Measurements from ENCODE around the gene VPS33A. TPM values are rescaled to one million over a fixed set of nuclear protein-coding genes. Genes with fewer than 3 reads are reported as not detected.
A peak's percentile ranks its signal among the peaks of the same experiment; 100 is the strongest.

VPS33A gene
- total RNA-seq, 1 donor from 2014 or later: 16.9 TPM

GRCh38 chr12:122195405-122195804 is 70.9 kb downstream of the VPS33A start:
- Mint-ChIP-seq H3K27me3 (ENCODE audit: low read depth) (peaks cover 5% of the 10 kb centered on the region), H3K27ac (ENCODE audit: unreplicated experiment) (no peak overlapping the region), H3K9me3 (ENCODE audit: low read depth) (peaks cover 13% of the 10 kb centered on the region), H3K36me3 (ENCODE audit: low read depth) (peaks cover 7% of the 10 kb centered on the region), H3K4me1 (ENCODE audit: low read depth) (peaks cover 7% of the 10 kb centered on the region), H3K4me3 (ENCODE audit: unreplicated experiment) (no peak overlapping the region)
- peak; percentile 8 for DNase-seq (ENCODE audit: low spot score)
- TF ChIP-seq, protein P1, sequence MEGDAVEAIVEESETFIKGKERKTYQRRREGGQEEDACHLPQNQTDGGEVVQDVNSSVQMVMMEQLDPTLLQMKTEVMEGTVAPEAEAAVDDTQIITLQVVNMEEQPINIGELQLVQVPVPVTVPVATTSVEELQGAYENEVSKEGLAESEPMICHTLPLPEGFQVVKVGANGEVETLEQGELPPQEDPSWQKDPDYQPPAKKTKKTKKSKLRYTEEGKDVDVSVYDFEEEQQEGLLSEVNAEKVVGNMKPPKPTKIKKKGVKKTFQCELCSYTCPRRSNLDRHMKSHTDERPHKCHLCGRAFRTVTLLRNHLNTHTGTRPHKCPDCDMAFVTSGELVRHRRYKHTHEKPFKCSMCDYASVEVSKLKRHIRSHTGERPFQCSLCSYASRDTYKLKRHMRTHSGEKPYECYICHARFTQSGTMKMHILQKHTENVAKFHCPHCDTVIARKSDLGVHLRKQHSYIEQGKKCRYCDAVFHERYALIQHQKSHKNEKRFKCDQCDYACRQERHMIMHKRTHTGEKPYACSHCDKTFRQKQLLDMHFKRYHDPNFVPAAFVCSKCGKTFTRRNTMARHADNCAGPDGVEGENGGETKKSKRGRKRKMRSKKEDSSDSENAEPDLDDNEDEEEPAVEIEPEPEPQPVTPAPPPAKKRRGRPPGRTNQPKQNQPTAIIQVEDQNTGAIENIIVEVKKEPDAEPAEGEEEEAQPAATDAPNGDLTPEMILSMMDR (IDR thresholded peaks at IDR 0.05): no peak

DNA sequence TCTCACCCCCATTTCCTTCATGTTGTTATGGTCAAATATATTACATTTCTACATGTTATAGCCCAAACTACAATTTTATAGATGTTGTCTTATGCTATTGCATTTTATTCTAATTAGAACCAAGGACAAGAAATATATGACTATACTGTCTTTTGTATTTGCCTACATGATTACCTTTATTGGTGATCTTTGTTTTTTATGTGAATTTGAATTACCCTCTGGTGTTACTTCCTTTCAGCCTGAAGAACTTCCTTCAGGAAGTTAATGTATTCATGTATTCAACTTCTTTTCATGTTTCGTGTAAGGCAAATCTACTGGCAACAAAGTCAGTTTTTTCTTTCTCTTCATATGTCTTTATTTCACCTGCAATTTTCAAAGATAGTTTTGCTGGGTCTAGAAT is 71.5 kb downstream of the VPS33A start:
- Mint-ChIP-seq H3K27me3 (ENCODE audit: low read depth) (peaks cover 5% of the 10 kb centered on the region), H3K4me1 (ENCODE audit: low read depth) (peaks cover 7% of the 10 kb centered on the region), H3K36me3 (ENCODE audit: low read depth) (peaks cover 7% of the 10 kb centered on the region), H3K27ac (ENCODE audit: unreplicated experiment) (no peak overlapping the region), H3K9me3 (ENCODE audit: low read depth) (peaks cover 13% of the 10 kb centered on the region), H3K4me3 (ENCODE audit: unreplicated experiment) (no peak overlapping the region)
- DNase-seq (ENCODE audit: low spot score): no peak
- TF ChIP-seq, protein P1 (IDR thresholded peaks at IDR 0.05): no peak

GRCh38 chr12:122192441-122192840 is 73.9 kb downstream of the VPS33A start:
- H3K27ac Mint-ChIP-seq (ENCODE audit: unreplicated experiment): no peak overlapping the region
- DNase-seq (ENCODE audit: low spot score): peak; percentile 39
- H3K4me3 Mint-ChIP-seq (ENCODE audit: unreplicated experiment): no peak overlapping the region
- TF ChIP-seq, protein P1 (IDR thresholded peaks at IDR 0.05): no peak
- H3K9me3 Mint-ChIP-seq (ENCODE audit: low read depth): peaks cover 13% of the 10 kb centered on the region
- H3K4me1 Mint-ChIP-seq (ENCODE audit: low read depth): peaks cover 1% of the 10 kb centered on the region
- peaks cover 3% of the 10 kb centered on the region for H3K27me3 Mint-ChIP-seq (ENCODE audit: low read depth)
- H3K36me3 Mint-ChIP-seq (ENCODE audit: low read depth): peaks cover 7% of the 10 kb centered on the region

DNA sequence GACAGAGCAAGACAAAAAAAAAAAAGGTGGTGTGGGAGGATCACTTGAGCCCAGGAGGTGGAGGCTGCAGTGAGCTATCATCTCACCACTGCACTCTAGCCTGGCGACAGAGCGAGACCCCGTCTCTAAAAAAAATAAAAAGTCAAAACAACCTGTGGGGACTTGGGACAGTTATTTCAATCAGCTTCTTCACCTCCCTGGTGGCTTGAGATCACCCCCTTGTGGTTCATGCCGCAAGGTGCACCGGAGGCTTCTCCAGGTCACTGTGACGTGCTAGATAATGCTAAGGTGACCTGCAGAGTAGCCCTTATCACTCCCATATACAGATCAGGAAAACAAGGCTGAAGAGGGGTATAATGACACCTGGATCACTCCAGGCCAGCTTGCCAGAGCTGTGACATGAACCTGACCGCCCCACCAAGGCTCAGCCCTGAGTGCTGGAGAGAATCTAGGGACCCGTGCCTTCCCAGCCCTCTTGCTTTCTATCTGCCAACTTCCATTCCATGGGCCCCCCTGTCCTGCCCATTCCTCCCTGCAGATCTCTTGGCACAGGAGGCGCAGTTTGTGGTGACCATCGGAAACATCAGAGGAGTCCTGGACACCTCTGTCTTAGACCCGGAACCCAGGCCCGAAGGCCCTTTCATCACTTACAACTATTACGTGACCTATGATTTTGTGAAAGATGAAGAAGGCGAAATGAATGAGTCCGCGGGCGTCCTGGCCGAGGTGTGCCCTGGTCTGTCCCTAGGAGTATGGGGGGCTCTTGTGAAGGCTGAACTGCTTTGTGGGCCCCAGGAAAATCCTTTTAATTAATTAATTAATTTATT is 75.2 kb downstream of the VPS33A start:
- H3K4me1 Mint-ChIP-seq (ENCODE audit: low read depth): no peaks in the 10 kb centered on the region
- peaks cover 3% of the 10 kb centered on the region for H3K27me3 Mint-ChIP-seq (ENCODE audit: low read depth)
- H3K4me3 Mint-ChIP-seq (ENCODE audit: unreplicated experiment): no peak overlapping the region
- no peak for DNase-seq (ENCODE audit: low spot score)
- TF ChIP-seq, protein P1 (IDR thresholded peaks at IDR 0.05): peak; percentile 83
- H3K9me3 Mint-ChIP-seq (ENCODE audit: low read depth): peaks cover 13% of the 10 kb centered on the region
- H3K27ac Mint-ChIP-seq (ENCODE audit: unreplicated experiment): no peak overlapping the region
- H3K36me3 Mint-ChIP-seq (ENCODE audit: low read depth): peaks cover 7% of the 10 kb centered on the region

- H3K9me3 Mint-ChIP-seq (ENCODE audit: low read depth): peaks cover 3% of the 10 kb centered on the region
- TF ChIP-seq, protein P1 (IDR thresholded peaks at IDR 0.05): no peak
- H3K36me3 Mint-ChIP-seq (ENCODE audit: low read depth): peaks cover 2% of the 10 kb centered on the region
- no peaks in the 10 kb centered on the region for H3K4me1 Mint-ChIP-seq (ENCODE audit: low read depth)
- no peak for DNase-seq (ENCODE audit: low spot score)
- no peak overlapping the region for H3K27ac Mint-ChIP-seq (ENCODE audit: unreplicated experiment)
- H3K27me3 Mint-ChIP-seq (ENCODE audit: low read depth): peaks cover 3% of the 10 kb centered on the region
- H3K4me3 Mint-ChIP-seq (ENCODE audit: unreplicated experiment): no peak overlapping the region
Measured at GRCh38 chr12:122189626-122190475, 76.4 kb downstream of the VPS33A start.

All from chondrocyte (in vitro differentiated cells).